ENCODE measurements around the gene IGFBP6.
A peak's percentile ranks its signal among the peaks of the same experiment; 100 is the strongest.

Gene IGFBP6

GRCh38 chr12:53097564-53098353 lies at the start of gene IGFBP6:
IGFBP6 (plus strand) TSS chr12:53097667; CDS start chr12:53097718, 51 bp downstream.
- DNase-seq, result peak; percentile 70

- DNase-seq, result peak; percentile 47
Observed at GRCh38 chr12:53048033-53048779, 49.3 kb upstream of the IGFBP6 start.

GRCh38 chr12:53048780-53049401 lies 48.6 kb upstream of the IGFBP6 start:
- DNase-seq, result peak; percentile 76

- DNase-seq, result peak; percentile 76
Observed at GRCh38 chr12:53049571-53050318, 47.7 kb upstream of the IGFBP6 start, which contains the start of gene TNS2. TNS2 (plus strand) TSS chr12:53050065; CDS start chr12:53050186, 121 bp downstream.

- DNase-seq, result no peak
Observed at GRCh38 chr12:53050426-53051057, 46.9 kb upstream of the IGFBP6 start.

- peak; percentile 66 for DNase-seq
Observed at GRCh38 chr12:53051058-53051880, 46.2 kb upstream of the IGFBP6 start.

GRCh38 chr12:53051881-53052412 lies 45.5 kb upstream of the IGFBP6 start:
- DNase-seq, result no peak

- peak; percentile 76 for DNase-seq
Observed at GRCh38 chr12:53052419-53053217, 44.8 kb upstream of the IGFBP6 start.

- DNase-seq, result no peak
Observed at GRCh38 chr12:53053218-53054111, 44.0 kb upstream of the IGFBP6 start.

GRCh38 chr12:53054112-53054878 lies 43.2 kb upstream of the IGFBP6 start:
- DNase-seq, result peak; percentile 87

- DNase-seq, result no peak
Observed at GRCh38 chr12:53055471-53056266, 41.8 kb upstream of the IGFBP6 start.

- DNase-seq, result no peak
Observed at GRCh38 chr12:53056296-53056695, 41.2 kb upstream of the IGFBP6 start.

- no peak for DNase-seq
Observed at GRCh38 chr12:53056901-53057300, 40.6 kb upstream of the IGFBP6 start.

GRCh38 chr12:53057816-53058500 lies 39.5 kb upstream of the IGFBP6 start:
- no peak for DNase-seq

GRCh38 chr12:53058674-53059433 lies 38.6 kb upstream of the IGFBP6 start:
- no peak for DNase-seq
